ENCODE measurements around the gene CRABP2. TPM values are rescaled to one million over a fixed set of nuclear protein-coding genes. Genes with fewer than 3 reads are reported as not detected.
A peak's percentile ranks its signal among the peaks of the same experiment; 100 is the strongest.

Gene CRABP2
- total RNA-seq, 4 donors from 2014 or later = 4.5 to 8.8 (median 8.8) TPM; not detected in 1

DNA sequence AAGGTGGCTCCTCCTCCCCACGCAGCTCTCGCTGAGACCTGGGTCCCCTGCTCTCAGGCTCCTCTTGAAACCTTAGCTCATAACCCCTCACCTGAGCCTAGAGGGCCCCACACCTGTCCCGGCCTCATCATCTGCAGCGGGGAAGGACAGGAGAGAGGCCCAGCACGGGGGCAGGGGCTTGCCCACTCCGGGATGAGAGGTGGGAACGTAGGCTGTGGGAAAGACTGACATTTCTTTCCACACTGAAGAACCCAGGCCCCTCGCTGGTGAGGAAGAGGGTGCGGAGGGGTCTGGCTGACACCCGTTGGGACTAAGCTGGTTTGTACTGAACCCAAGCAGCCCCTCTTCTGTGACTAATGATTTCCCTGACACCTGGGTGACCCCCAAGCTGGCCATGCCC, 14.2 kb downstream of the CRABP2 start:
- ATAC-seq (ENCODE audit: low FRiP score) = no peak
- no peak for DNase-seq (ENCODE audit: low spot score)
- TF ChIP-seq, protein P1, sequence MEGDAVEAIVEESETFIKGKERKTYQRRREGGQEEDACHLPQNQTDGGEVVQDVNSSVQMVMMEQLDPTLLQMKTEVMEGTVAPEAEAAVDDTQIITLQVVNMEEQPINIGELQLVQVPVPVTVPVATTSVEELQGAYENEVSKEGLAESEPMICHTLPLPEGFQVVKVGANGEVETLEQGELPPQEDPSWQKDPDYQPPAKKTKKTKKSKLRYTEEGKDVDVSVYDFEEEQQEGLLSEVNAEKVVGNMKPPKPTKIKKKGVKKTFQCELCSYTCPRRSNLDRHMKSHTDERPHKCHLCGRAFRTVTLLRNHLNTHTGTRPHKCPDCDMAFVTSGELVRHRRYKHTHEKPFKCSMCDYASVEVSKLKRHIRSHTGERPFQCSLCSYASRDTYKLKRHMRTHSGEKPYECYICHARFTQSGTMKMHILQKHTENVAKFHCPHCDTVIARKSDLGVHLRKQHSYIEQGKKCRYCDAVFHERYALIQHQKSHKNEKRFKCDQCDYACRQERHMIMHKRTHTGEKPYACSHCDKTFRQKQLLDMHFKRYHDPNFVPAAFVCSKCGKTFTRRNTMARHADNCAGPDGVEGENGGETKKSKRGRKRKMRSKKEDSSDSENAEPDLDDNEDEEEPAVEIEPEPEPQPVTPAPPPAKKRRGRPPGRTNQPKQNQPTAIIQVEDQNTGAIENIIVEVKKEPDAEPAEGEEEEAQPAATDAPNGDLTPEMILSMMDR (IDR thresholded peaks at IDR 0.05) = no peak

DNA sequence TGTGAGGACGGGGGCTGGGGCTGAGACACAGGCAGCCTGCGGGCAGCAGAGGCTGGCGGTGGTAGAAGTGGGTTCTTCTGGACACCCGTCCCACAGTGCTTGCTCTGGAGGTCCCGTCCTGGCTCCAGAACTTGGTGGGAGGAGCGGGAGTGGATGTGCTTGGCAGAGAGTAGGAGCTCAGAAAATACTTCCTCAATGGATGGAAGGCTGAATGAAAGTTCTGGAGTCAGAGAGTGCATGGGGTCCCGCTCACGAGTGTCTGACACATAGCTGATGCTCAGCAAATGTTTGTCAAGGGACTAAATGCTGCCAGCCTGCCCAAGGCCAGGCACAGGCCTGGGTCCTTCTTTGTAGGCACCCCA, 14.7 kb downstream of the CRABP2 start:
- ATAC-seq (ENCODE audit: low FRiP score) = no peak
- DNase-seq (ENCODE audit: low spot score) = no peak
- TF ChIP-seq, protein P1 (IDR thresholded peaks at IDR 0.05) = no peak

DNA sequence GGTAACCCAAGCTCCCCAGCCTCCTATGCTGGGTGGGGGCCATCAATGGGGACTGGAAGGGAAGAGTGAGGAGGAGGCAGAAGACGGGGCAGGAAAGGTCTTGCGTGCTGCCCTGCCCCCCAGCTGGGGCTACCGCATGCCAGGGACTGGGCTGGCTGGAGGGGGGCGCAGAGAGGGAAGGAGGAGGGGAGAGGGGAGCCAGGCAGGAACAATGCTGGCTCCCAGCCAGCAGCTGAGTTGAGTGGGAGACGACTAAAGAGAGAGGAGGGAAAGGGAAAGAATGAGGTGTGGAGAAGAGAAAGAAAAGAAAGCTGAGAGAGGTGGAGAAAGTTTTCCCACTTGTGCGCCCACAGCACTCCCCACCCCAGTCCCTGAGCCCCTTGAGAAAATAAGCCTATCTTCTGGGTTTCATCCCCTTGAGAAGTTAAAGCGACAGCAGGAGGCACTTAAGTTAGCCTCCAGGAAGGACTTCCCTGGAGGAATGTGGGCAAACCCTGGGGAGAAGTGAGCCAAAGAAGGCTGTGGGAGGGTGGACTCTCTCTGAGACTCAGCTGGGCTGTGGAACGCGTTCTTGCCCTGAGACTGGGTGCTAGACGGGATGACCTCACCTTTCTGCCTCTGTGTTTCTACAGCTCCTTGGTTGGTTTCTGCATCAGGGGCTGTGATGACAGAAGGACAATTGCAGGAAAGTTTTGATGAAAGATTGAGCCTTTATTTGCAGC, 15.3 kb downstream of the CRABP2 start:
- ATAC-seq (ENCODE audit: low FRiP score) (no peak), DNase-seq (ENCODE audit: low spot score) (no peak)
- TF ChIP-seq, protein P1 (IDR thresholded peaks at IDR 0.05) = no peak

DNA sequence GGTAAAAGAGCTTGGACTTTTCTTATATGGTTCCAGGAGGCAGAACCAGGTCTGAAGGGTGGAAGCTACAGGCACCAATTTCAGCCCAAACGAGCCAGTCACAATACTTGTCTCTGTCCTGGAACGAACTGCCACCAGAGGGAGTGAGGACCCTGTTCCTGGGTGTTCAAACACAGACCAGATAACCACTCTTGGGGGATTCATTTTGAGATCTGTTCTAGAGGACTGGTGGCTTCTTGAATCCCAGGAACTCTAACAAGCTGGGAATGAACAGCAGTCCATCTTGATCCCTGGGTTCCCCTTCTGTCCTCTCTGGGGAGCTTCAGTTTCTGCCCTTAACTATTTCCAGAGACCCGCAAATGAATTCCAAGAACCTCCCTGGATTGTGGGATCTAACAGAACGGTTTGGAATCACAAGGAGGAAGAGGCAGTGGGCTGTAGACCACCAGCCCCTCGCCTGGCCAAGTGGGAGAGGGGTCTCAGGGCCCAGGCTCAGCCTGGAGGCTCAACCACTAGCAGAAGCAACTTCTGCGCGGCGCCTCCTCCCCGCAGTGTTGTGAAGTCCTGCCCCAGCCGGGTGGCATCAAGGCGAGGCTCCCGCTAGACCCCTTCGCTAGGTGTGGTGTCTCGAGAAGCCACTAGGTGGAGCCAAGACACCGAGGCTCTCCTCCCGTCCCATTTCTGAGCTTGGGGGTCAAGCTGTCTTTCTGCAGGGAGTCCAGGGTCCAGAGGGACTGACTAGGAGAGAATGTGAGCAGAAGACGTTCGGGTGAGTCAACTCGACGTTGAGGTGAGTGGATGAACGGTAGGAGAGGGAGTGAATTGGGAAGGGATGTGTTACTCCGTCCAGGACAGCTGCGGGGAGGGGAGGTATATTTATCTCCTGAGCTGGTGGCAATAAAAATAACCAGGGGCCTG, 16.1 kb downstream of the CRABP2 start:
- peak; percentile 82 for ATAC-seq (ENCODE audit: low FRiP score)
- peak; percentile 56 for DNase-seq (ENCODE audit: low spot score)
- TF ChIP-seq, protein P1 (IDR thresholded peaks at IDR 0.05) = peak in 2 of 3 donors; percentile 54 to 73

DNA sequence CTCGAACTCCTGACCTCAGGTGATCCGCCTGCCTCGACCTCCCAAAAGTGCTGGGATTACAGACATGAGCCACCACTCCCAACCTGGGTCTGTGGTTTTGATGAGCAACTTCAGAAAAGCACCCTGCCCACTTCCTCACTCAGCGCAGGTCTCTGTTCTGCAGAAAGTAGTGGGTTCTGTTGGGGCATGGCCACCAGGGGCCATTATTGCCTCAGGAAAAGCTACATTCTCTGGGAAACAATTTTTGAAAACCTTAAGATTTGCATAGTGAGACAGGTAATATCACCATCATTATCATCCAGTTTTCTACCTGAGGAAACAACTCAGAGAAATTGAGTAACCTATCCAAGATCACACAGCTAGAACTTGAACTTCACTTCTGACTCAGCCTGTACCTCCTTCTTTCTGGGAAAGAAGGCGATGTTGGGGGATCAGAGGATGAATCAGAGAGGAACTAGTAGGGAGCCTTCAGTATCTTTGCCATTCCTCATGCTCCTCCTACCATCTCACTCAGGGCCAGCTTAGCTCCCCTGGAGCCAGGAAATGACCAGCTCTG, 21.1 kb downstream of the CRABP2 start:
- DNase-seq (ENCODE audit: low spot score) = no peak
- TF ChIP-seq, protein P1 (IDR thresholded peaks at IDR 0.05) = no peak
- ATAC-seq (ENCODE audit: low FRiP score) = no peak

DNA sequence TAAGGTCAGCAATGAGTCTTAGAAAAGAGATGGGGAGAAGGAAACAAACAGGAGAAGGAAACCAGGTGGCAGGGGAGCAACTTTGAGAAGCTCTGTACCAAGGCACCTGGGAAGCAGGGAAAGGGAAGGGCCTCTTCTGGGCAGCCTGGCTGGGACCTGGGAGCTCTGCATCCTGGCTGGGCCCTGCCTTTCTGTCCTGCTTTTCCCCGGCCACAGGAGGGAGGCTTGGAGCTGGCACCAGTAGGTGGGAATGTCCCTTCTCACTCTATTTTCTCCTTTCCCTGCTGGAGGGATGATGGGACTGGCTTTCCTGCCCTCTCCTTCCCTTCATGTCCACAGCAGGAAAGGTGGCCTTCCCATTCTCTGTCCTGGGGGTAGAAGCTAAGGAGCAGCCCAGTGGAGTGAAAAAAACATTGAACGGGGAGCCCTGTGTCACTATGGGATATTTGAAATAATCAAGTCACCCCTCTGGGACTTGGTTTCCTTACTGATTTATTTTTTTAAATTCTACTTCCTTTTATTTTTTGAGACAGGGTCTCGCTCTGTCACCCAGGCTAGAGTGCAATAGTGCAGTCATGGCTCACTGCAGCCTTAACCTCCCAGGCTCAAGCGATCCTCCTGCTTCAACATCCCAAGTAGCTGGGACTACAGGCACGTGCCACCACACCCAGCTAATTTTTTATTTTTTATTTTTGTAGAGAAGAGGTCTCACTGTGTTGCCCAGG, 23.1 kb downstream of the CRABP2 start:
- no peak for DNase-seq (ENCODE audit: low spot score)
- ATAC-seq (ENCODE audit: low FRiP score) = no peak
- TF ChIP-seq, protein P1 (IDR thresholded peaks at IDR 0.05) = no peak

All from omental fat pad (tissue), 4 donors.